HG03521 (cell line): ENCODE measurements around the gene ZNF620.
"Not testable (repeated sequence)": the region's sequence is repeated elsewhere in the genome, so short reads cannot be mapped to it uniquely, and the experiment has no call there.

Experiments used
- ATAC-seq: cut with Tn5 transposase; IDR thresholded peaks from one replicate; pipeline ENCODE4 v1.9.1; 2021; ENCODE audit warnings: mild to moderate bottlenecking, moderate library complexity; ENCODE audit not compliant: unreplicated experiment

Gene ZNF620

GRCh38 chr3:40499952-40500351 lies 5.9 kb upstream of the ZNF620 start:
- no peak for ATAC-seq

- ATAC-seq = no peak
Observed at GRCh38 chr3:40502034-40502433, 3.8 kb upstream of the ZNF620 start.

- no peak for ATAC-seq
Observed at GRCh38 chr3:40504636-40505430, 1.0 kb upstream of the ZNF620 start.

GRCh38 chr3:40511031-40511718 lies 5.3 kb downstream of the ZNF620 start:
- no peak for ATAC-seq

GRCh38 chr3:40516201-40516600 lies 10.4 kb downstream of the ZNF620 start:
- no peak for ATAC-seq

GRCh38 chr3:40518067-40518466 lies 12.2 kb downstream of the ZNF620 start:
- ATAC-seq = no peak

GRCh38 chr3:40518848-40519247 lies 13.0 kb downstream of the ZNF620 start:
- no peak for ATAC-seq

GRCh38 chr3:40521254-40521653 lies 15.4 kb downstream of the ZNF620 start:
- ATAC-seq = no peak

GRCh38 chr3:40523781-40524180 lies 17.9 kb downstream of the ZNF620 start:
- ATAC-seq = no peak

- peak; percentile 11 for ATAC-seq
Observed at GRCh38 chr3:40524222-40524567, 18.4 kb downstream of the ZNF620 start.

GRCh38 chr3:40524568-40525285 lies 18.9 kb downstream of the ZNF620 start, which contains the start of gene ZNF621:
Gene ZNF621, plus strand, starts transcription at chr3:40524960. Its CDS starts 881 bp downstream, at chr3:40525841.
- ATAC-seq = peak; percentile 99

- no peak for ATAC-seq
Observed at GRCh38 chr3:40528426-40528825, 22.6 kb downstream of the ZNF620 start.

- ATAC-seq = no peak
Observed at GRCh38 chr3:40532252-40532651, 26.4 kb downstream of the ZNF620 start.

GRCh38 chr3:40534283-40534682 lies 28.4 kb downstream of the ZNF620 start:
- no peak for ATAC-seq

GRCh38 chr3:40546816-40547215 lies 41.0 kb downstream of the ZNF620 start:
- ATAC-seq = no peak

GRCh38 chr3:40550167-40550566 lies 44.3 kb downstream of the ZNF620 start:
- no peak for ATAC-seq

GRCh38 chr3:40557575-40558161 lies 51.8 kb downstream of the ZNF620 start:
- ATAC-seq = no peak

GRCh38 chr3:40562482-40562881 lies 56.6 kb downstream of the ZNF620 start:
- ATAC-seq = not testable (repeated sequence)

GRCh38 chr3:40565629-40566028 lies 59.8 kb downstream of the ZNF620 start:
- ATAC-seq = not testable (repeated sequence)

GRCh38 chr3:40566694-40567093 lies 60.9 kb downstream of the ZNF620 start:
- no peak for ATAC-seq
